Keratinocyte (primary cell): ENCODE data around the gene QSOX2. TPM values are rescaled to one million over a fixed set of nuclear protein-coding genes. Genes with fewer than 3 reads are reported as not detected.

Source experiments
- DNase-seq: peaks from one replicate; pipeline ENCODE4 v3.0.0-alpha.2; 2011; ENCODE audit warnings: low read depth, missing footprints, low spot score
- FAIRE-seq: peaks from 2 replicates; lab custom pipeline; 2011; peaks lifted over from hg19 to GRCh38; lab: Jason Lieb, UNC
- H2AFZ ChIP-seq: 2 replicates; pipeline ENCODE4 v1.6.0; 2012; ENCODE audit warnings: low read length, control low read depth, inconsistent platforms; ENCODE audit not compliant: control insufficient read depth
- H3K27ac ChIP-seq: 2 replicates; pipeline ENCODE4 v1.5.1; 2011; ENCODE audit warnings: low read length; ENCODE audit not compliant: control insufficient read depth, insufficient read depth
- H3K27me3 ChIP-seq: 3 replicates; pipeline ENCODE4 v1.6.0; 2011; ENCODE audit warnings: low read length; ENCODE audit not compliant: control insufficient read depth, insufficient read depth; ENCODE audit errors: extremely low read depth
- H3K36me3 ChIP-seq, 2 experiments: 2 replicates in 1 of 2; 3 replicates in 1 of 2; pipeline ENCODE4 v1.5.1; 2011; ENCODE audit warnings: low read length in 2 of 2, mild to moderate bottlenecking in 1 of 2; ENCODE audit not compliant: control insufficient read depth in 2 of 2, insufficient read depth in 2 of 2; ENCODE audit errors: extremely low read depth in 1 of 2
- H3K4me1 ChIP-seq: 3 replicates; pipeline ENCODE4 v1.5.1; 2011; ENCODE audit warnings: low read length; ENCODE audit not compliant: control insufficient read depth, insufficient read depth; ENCODE audit errors: extremely low read depth
- H3K4me2 ChIP-seq: 3 replicates; pipeline ENCODE4 v1.6.0; 2011; ENCODE audit warnings: low read depth, low read length; ENCODE audit not compliant: control insufficient read depth, insufficient read depth; ENCODE audit errors: extremely low read depth
- H3K4me3 ChIP-seq, 3 experiments: fragments of 200-600 bp in 1 of 3; sonication (generic) in 1 of 3; 2 replicates in 2 of 3; 3 replicates in 1 of 3; pipeline ENCODE4 v1.5.1; 2011 to 2016; ENCODE audit warnings: low read length in 3 of 3, mild to moderate bottlenecking in 3 of 3, control low read depth in 2 of 3, inconsistent platforms in 1 of 3, low read depth in 1 of 3, mixed read lengths in 1 of 3, mixed run types in 1 of 3, moderate library complexity in 1 of 3; ENCODE audit not compliant: control insufficient read depth in 2 of 3, insufficient read depth in 2 of 3; ENCODE audit errors: extremely low read depth in 1 of 3
- H3K79me2 ChIP-seq: 2 replicates; pipeline ENCODE4 v1.6.0; 2012; ENCODE audit warnings: low read length; ENCODE audit not compliant: control insufficient read depth, insufficient read depth
- H3K9ac ChIP-seq: 3 replicates; pipeline ENCODE4 v1.6.0; 2011; ENCODE audit warnings: low read length; ENCODE audit not compliant: control insufficient read depth, insufficient read depth; ENCODE audit errors: extremely low read depth
- H3K9me1 ChIP-seq: 3 replicates; pipeline ENCODE4 v1.6.0; 2011; ENCODE audit warnings: low read length; ENCODE audit not compliant: control insufficient read depth, insufficient read depth; ENCODE audit errors: extremely low read depth
- H3K9me3 ChIP-seq: 2 replicates; pipeline ENCODE4 v1.5.1; 2012; ENCODE audit warnings: low read depth, low read length; ENCODE audit not compliant: control insufficient read depth
- H4K20me1 ChIP-seq: 3 replicates; pipeline ENCODE4 v1.6.0; 2011; ENCODE audit warnings: low read length; ENCODE audit not compliant: control insufficient read depth, insufficient read depth; ENCODE audit errors: extremely low read depth
- CTCF ChIP-seq, 3 experiments: IDR thresholded peaks in 1 of 3; conservative IDR thresholded peaks in 1 of 3; optimal IDR thresholded peaks in 1 of 3; 2 replicates in 2 of 3; 3 replicates in 1 of 3; pipeline versions ENCODE3 to v1.5.1; 2011; ENCODE audit warnings: low read length in 3 of 3, mild to moderate bottlenecking in 3 of 3, moderate library complexity in 2 of 3, control low read depth in 1 of 3, inconsistent platforms in 1 of 3; ENCODE audit not compliant: insufficient read depth in 2 of 3; ENCODE audit errors: extremely low read depth in 1 of 3
- EZH2 ChIP-seq: IDR thresholded peaks from one replicate; pipeline ENCODE4 v1.6.1; 2012; ENCODE audit warnings: inconsistent platforms, mild to moderate bottlenecking, low read length, moderate library complexity
- dilution Hi-C: fragments of 300-500 bp; cut with MboI; formaldehyde crosslinking; loops from one replicate; pipeline ENCODE4 v1.7.0; 2020; ENCODE audit warnings: low sequenced_read_pairs; ENCODE audit not compliant: extremely low pct_ligation_motif_present
- polyA plus RNA-seq, 5 experiments: library from polyadenylated mRNA; depleted of rRNA in 3 of 5; stranded (reverse) in 3 of 5; stranded (forward) in 1 of 5; unstranded in 1 of 5; fragments of >200 nt; gene quantifications; 1 replicate in 1 of 5; 2 replicates in 3 of 5; 3 replicates in 1 of 5; pipeline versions ENCODE4 v1.2.1 to v1.2.3, GENCODE V29; 2011 to 2012; ENCODE audit warnings: missing spikeins in 2 of 5, low read depth in 1 of 5, low replicate concordance in 1 of 5

QSOX2 gene
- polyA plus RNA-seq, 1 donor (not counting 4 experiments of a cell fraction or from before 2014, with no cell fraction given) = 11.9 TPM

- H3K27me3 ChIP-seq = peaks cover 35% of the 10 kb centered on the region
- FAIRE-seq (no peak), DNase-seq (no peak)
- H3K27ac ChIP-seq = no peak overlapping the region
- no peak for TF ChIP-seq CTCF (optimal IDR thresholded peaks at IDR 0.05 in 1 of 3, IDR thresholded peaks at IDR 0.05 in 1 of 3, conservative IDR thresholded peaks at IDR 0.05 in 1 of 3; ENCODE audit: extremely low read depth in 1 of 3, insufficient read depth in 2 of 3, low read length in 3 of 3)
- TF ChIP-seq EZH2 = no peak
- H3K4me1 ChIP-seq = no peaks in the 10 kb centered on the region
- H3K4me3 ChIP-seq = no peak overlapping the region
- H2AFZ ChIP-seq = no peak overlapping the region
- H3K79me2 ChIP-seq = no peaks in the 10 kb centered on the region
- no peaks in the 10 kb centered on the region for H3K36me3 ChIP-seq
- H4K20me1 ChIP-seq = no peaks in the 10 kb centered on the region
- no peaks in the 10 kb centered on the region for H3K9me1 ChIP-seq
- dilution Hi-C loops = no loop called here
- H3K9ac ChIP-seq = no peak overlapping the region
- no peaks in the 10 kb centered on the region for H3K9me3 ChIP-seq
- no peak overlapping the region for H3K4me2 ChIP-seq
Observed at GRCh38 chr9:136274786-136275654, 29.4 kb upstream of the QSOX2 start.

GRCh38 chr9:136273921-136274785 is 28.5 kb upstream of the QSOX2 start:
- Histone ChIP-seq H2AFZ (no peak overlapping the region), H3K4me2 (no peak overlapping the region), H4K20me1 (no peaks in the 10 kb centered on the region), H3K27ac (no peak overlapping the region), H3K9me3 (no peaks in the 10 kb centered on the region), H3K27me3 (peaks cover 27% of the 10 kb centered on the region), H3K4me3 (no peak overlapping the region), H3K36me3 (no peaks in the 10 kb centered on the region), H3K9me1 (no peaks in the 10 kb centered on the region), H3K4me1 (no peaks in the 10 kb centered on the region), H3K79me2 (no peaks in the 10 kb centered on the region), H3K9ac (no peak overlapping the region)
- TF ChIP-seq CTCF (optimal IDR thresholded peaks at IDR 0.05 in 1 of 3, IDR thresholded peaks at IDR 0.05 in 1 of 3, conservative IDR thresholded peaks at IDR 0.05 in 1 of 3; ENCODE audit: extremely low read depth in 1 of 3, insufficient read depth in 2 of 3, low read length in 3 of 3) (no peak), EZH2 (no peak)
- FAIRE-seq = no peak
- dilution Hi-C loops = no loop called here
- DNase-seq = no peak
